ENCODE data around the gene ZGPAT. TPM values are rescaled to one million over a fixed set of nuclear protein-coding genes. Genes with fewer than 3 reads are reported as not detected.

Gene ZGPAT
- total RNA-seq, 1 experiment from 2014 or later, result 35.8 TPM

GRCh38 chr20:63661108-63661507, 46.7 kb upstream of the ZGPAT start:
- no peak for ATAC-seq
- H3K36me3 ChIP-seq (ENCODE audit: control insufficient read depth, insufficient read depth, low read length), result peaks cover 3% of the 10 kb centered on the region; the same call in 1 of the 2 replicates
- no peak for DNase-seq (ENCODE audit: low read depth, low spot score)
- no peak for TF ChIP-seq POLR2AphosphoS5 (IDR thresholded peaks at IDR 0.05; ENCODE audit: low read depth, low read length)
- no peak for TF ChIP-seq REST (IDR thresholded peaks at IDR 0.05; ENCODE audit: insufficient read depth in 1 of 2, low read depth in 2 of 2, low read length in 1 of 2)
- no peak for TF ChIP-seq SIN3A (IDR thresholded peaks at IDR 0.05; ENCODE audit: borderline replicate concordance, insufficient read depth, low read depth, low read length)
- TF ChIP-seq CTCF (IDR thresholded peaks at IDR 0.05), result no peak
- TF ChIP-seq TCF7L2 (IDR thresholded peaks at IDR 0.05; ENCODE audit: low read depth, low read length), result no peak
- no peaks in the 10 kb centered on the region for H3K9me3 ChIP-seq (ENCODE audit: control insufficient read depth, insufficient read depth, low read depth, low read length)
- no peaks in the 10 kb centered on the region for H3K27me3 ChIP-seq (ENCODE audit: control insufficient read depth, insufficient read depth, low read length)
- H3K27ac ChIP-seq (ENCODE audit: low read length), result no peak overlapping the region
- H3K4me3 ChIP-seq (ENCODE audit: low read depth in 2 of 2, low read length in 2 of 2), result no peak overlapping the region
- CTCF ChIA-PET, result no interaction called here
- intact Hi-C loops (cut with micrococcal nuclease; ENCODE audit: unreplicated experiment) (no loop called here), in situ Hi-C loops (cut with HindIII; ENCODE audit: low pct_unique_long_range_greater_than_20kb, low sequenced_read_pairs) (no loop called here)
- no TSS peak for BruUV-seq (replicated peaks)
- POLR2A ChIA-PET, result interaction anchor here (0.5 kb wide), 1 partner anchor 57 kb away, joined by 6 read pairs; no protein-coding TSS in a partner anchor
- H3K4me1 ChIP-seq (ENCODE audit: control insufficient read depth, insufficient read depth, low read length), result peaks cover 9% of the 10 kb centered on the region

- in situ Hi-C loops (cut with HindIII; ENCODE audit: low pct_unique_long_range_greater_than_20kb, low sequenced_read_pairs) (no loop called here), intact Hi-C loops (cut with micrococcal nuclease; ENCODE audit: unreplicated experiment) (no loop called here)
- H3K4me3 ChIP-seq (ENCODE audit: low read depth in 2 of 2, low read length in 2 of 2), result no peak overlapping the region
- ChIA-PET CTCF (no interaction called here), POLR2A (no interaction called here)
- H3K27me3 ChIP-seq (ENCODE audit: control insufficient read depth, insufficient read depth, low read length), result no peaks in the 10 kb centered on the region
- no peak for ATAC-seq
- H3K9me3 ChIP-seq (ENCODE audit: control insufficient read depth, insufficient read depth, low read depth, low read length), result no peaks in the 10 kb centered on the region
- DNase-seq (ENCODE audit: low read depth, low spot score), result no peak
- TF ChIP-seq POLR2AphosphoS5 (IDR thresholded peaks at IDR 0.05; ENCODE audit: low read depth, low read length), result no peak
- TF ChIP-seq REST (IDR thresholded peaks at IDR 0.05; ENCODE audit: insufficient read depth in 1 of 2, low read depth in 2 of 2, low read length in 1 of 2), result no peak
- TF ChIP-seq CTCF (IDR thresholded peaks at IDR 0.05), result no peak
- TF ChIP-seq SIN3A (IDR thresholded peaks at IDR 0.05; ENCODE audit: borderline replicate concordance, insufficient read depth, low read depth, low read length), result no peak
- TF ChIP-seq TCF7L2 (IDR thresholded peaks at IDR 0.05; ENCODE audit: low read depth, low read length), result no peak
- no peak overlapping the region for H3K27ac ChIP-seq (ENCODE audit: low read length)
- peaks cover 8% of the 10 kb centered on the region for H3K4me1 ChIP-seq (ENCODE audit: control insufficient read depth, insufficient read depth, low read length)
- H3K36me3 ChIP-seq (ENCODE audit: control insufficient read depth, insufficient read depth, low read length), result peaks cover 3% of the 10 kb centered on the region; the same call in 1 of the 2 replicates
- BruUV-seq (replicated peaks), result no TSS peak
Measured at GRCh38 chr20:63661959-63662812, 45.7 kb upstream of the ZGPAT start.

Measured in Panc1 (cell line).